HEK293 (cell line): Measurements from ENCODE around the gene P3H4.

Source experiments
- CTCF ChIA-PET: fragments of 350-600 bp; formaldehyde crosslinking; extraction: SDS; loops from one replicate; lab custom pipeline; 2021; ENCODE audit warnings: antibody characterized with exemption; lab: Yijun Ruan, JAX
- POLR2A ChIA-PET: fragments of 300-600 bp; formaldehyde crosslinking; extraction: SDS; loops from one replicate; lab custom pipeline; 2020; ENCODE audit warnings: antibody characterized with exemption, inconsistent platforms; lab: Yijun Ruan, JAX
- H3K27ac ChIP-seq: fragments of 200-500 bp; sonication (Bioruptor generic); 2 replicates; pipeline ENCODE4 v1.5.1; 2014; ENCODE audit warnings: low read depth, low read length, control low read depth, inconsistent platforms; ENCODE audit errors: extremely low read depth
- H3K36me3 ChIP-seq, 2 experiments: fragments of 200-500 bp in 1 of 2; sonication (Bioruptor generic) in 1 of 2; 1 replicate in 1 of 2; 2 replicates in 1 of 2; pipeline ENCODE4 v1.5.1; 2014 to 2017; ENCODE audit warnings: inconsistent platforms in 2 of 2, low read length in 2 of 2; ENCODE audit not compliant: control insufficient read depth in 2 of 2, insufficient read depth in 1 of 2
- H3K4me1 ChIP-seq: fragments of 200-500 bp; sonication (Bioruptor generic); 2 replicates; pipeline ENCODE4 v1.5.1; 2014; ENCODE audit warnings: mild to moderate bottlenecking, low read length, inconsistent platforms; ENCODE audit not compliant: control insufficient read depth, insufficient read depth
- H3K4me3 ChIP-seq: 2 replicates; pipeline ENCODE4 v1.5.1; 2011; ENCODE audit warnings: low read depth, mild to moderate bottlenecking, control low read depth, low read length, moderate library complexity
- H3K9me3 ChIP-seq: fragments of 200-500 bp; sonication (Bioruptor generic); 2 replicates; pipeline ENCODE4 v1.5.1; 2014; ENCODE audit warnings: low read depth, low read length, inconsistent platforms; ENCODE audit not compliant: control insufficient read depth, insufficient read depth
- GLI2 ChIP-seq: fragments of 450-650 bp; formaldehyde crosslinking; IDR thresholded peaks from 2 replicates; pipeline ENCODE4; 2017; ENCODE audit warnings: missing biosample characterization, missing genetic modification characterization, low read depth, borderline replicate concordance
- GLIS2 ChIP-seq: fragments of 450-650 bp; formaldehyde crosslinking; IDR thresholded peaks from 2 replicates; pipeline ENCODE4 v1.5.1; 2016; ENCODE audit warnings: missing biosample characterization, missing genetic modification characterization
- HIC1 ChIP-seq: fragments of 450-650 bp; formaldehyde crosslinking; IDR thresholded peaks from 2 replicates; pipeline ENCODE4 v1.5.1; 2016; ENCODE audit warnings: missing biosample characterization, missing genetic modification characterization
- KLF10 ChIP-seq: fragments of 450-650 bp; IDR thresholded peaks from 2 replicates; pipeline ENCODE4 v1.5.1; 2018; ENCODE audit warnings: missing biosample characterization, mild to moderate bottlenecking, missing genetic modification characterization
- MZF1 ChIP-seq: fragments of 450-650 bp; formaldehyde crosslinking; IDR thresholded peaks from 2 replicates; pipeline ENCODE4 v1.5.1; 2017; ENCODE audit warnings: missing biosample characterization, missing genetic modification characterization, borderline replicate concordance
- SP3 ChIP-seq: fragments of 450-650 bp; formaldehyde crosslinking; IDR thresholded peaks from 2 replicates; pipeline ENCODE4 v1.5.1; 2016; ENCODE audit warnings: missing biosample characterization, missing genetic modification characterization
- ZBTB20 ChIP-seq: fragments of 450-650 bp; formaldehyde crosslinking; IDR thresholded peaks from 2 replicates; pipeline ENCODE4 v1.5.1; 2016; ENCODE audit warnings: missing biosample characterization, missing genetic modification characterization
- ZFHX2 ChIP-seq: fragments of 450-650 bp; formaldehyde crosslinking; conservative IDR thresholded peaks from 2 replicates; pipeline ENCODE4 v1.5.1; 2016; ENCODE audit warnings: missing biosample characterization, missing genetic modification characterization
- ZFP69B ChIP-seq: fragments of 450-650 bp; formaldehyde crosslinking; IDR thresholded peaks from 2 replicates; pipeline ENCODE4 v1.5.1; 2016; ENCODE audit warnings: missing biosample characterization, missing genetic modification characterization
- ZIC2 ChIP-seq: fragments of 450-650 bp; formaldehyde crosslinking; IDR thresholded peaks from 2 replicates; pipeline ENCODE4 v1.5.1; 2016; ENCODE audit warnings: missing biosample characterization, missing genetic modification characterization
- ZNF16 ChIP-seq: fragments of 450-650 bp; formaldehyde crosslinking; IDR thresholded peaks from 2 replicates; pipeline ENCODE4 v1.5.1; 2016; ENCODE audit warnings: low read depth, missing biosample characterization, missing genetic modification characterization
- ZNF341 ChIP-seq: fragments of 450-650 bp; formaldehyde crosslinking; IDR thresholded peaks from 2 replicates; pipeline ENCODE4; 2016; ENCODE audit warnings: low read depth, missing biosample characterization, missing genetic modification characterization
- ZNF449 ChIP-seq: fragments of 450-650 bp; formaldehyde crosslinking; IDR thresholded peaks from 2 replicates; pipeline ENCODE4 v1.5.1; 2017; ENCODE audit warnings: missing biosample characterization, mild to moderate bottlenecking, missing genetic modification characterization, moderate library complexity
- ZNF510 ChIP-seq: fragments of 450-650 bp; formaldehyde crosslinking; IDR thresholded peaks from 2 replicates; pipeline ENCODE4 v1.5.1; 2018; ENCODE audit warnings: mild to moderate bottlenecking, missing genetic modification characterization, missing biosample characterization; ENCODE audit not compliant: insufficient replicate concordance
- ZNF600 ChIP-seq: fragments of 450-650 bp; formaldehyde crosslinking; IDR thresholded peaks from 2 replicates; pipeline ENCODE4 v1.5.1; 2016; ENCODE audit warnings: missing biosample characterization, missing genetic modification characterization
- ZNF692 ChIP-seq: fragments of 450-650 bp; formaldehyde crosslinking; IDR thresholded peaks from 2 replicates; pipeline ENCODE4 v1.5.1; 2016; ENCODE audit warnings: missing biosample characterization, missing genetic modification characterization
- ZNF785 ChIP-seq: fragments of 450-650 bp; formaldehyde crosslinking; IDR thresholded peaks from 2 replicates; pipeline ENCODE4 v1.5.1; 2016; ENCODE audit warnings: missing biosample characterization, missing genetic modification characterization
- ZNF843 ChIP-seq: fragments of 450-650 bp; formaldehyde crosslinking; IDR thresholded peaks from 2 replicates; pipeline ENCODE4 v1.5.1; 2016; ENCODE audit warnings: missing biosample characterization, missing genetic modification characterization
- TF ChIP-seq, protein P1 (sequence below): fragments of 450-650 bp; formaldehyde crosslinking; IDR thresholded peaks from 2 replicates; pipeline ENCODE4 v1.5.1; 2016; ENCODE audit warnings: missing biosample characterization, missing genetic modification characterization, borderline replicate concordance
- TF ChIP-seq, protein P2 (sequence below): fragments of 450-650 bp; formaldehyde crosslinking; IDR thresholded peaks from 2 replicates; pipeline ENCODE4 v1.5.1; 2017; ENCODE audit warnings: missing biosample characterization, missing genetic modification characterization

Gene P3H4

GRCh38 chr17:41812381-41813151 lies 817 bp upstream of the P3H4 start, which contains the start of gene FKBP10 (continued):
- TF ChIP-seq, protein P1, sequence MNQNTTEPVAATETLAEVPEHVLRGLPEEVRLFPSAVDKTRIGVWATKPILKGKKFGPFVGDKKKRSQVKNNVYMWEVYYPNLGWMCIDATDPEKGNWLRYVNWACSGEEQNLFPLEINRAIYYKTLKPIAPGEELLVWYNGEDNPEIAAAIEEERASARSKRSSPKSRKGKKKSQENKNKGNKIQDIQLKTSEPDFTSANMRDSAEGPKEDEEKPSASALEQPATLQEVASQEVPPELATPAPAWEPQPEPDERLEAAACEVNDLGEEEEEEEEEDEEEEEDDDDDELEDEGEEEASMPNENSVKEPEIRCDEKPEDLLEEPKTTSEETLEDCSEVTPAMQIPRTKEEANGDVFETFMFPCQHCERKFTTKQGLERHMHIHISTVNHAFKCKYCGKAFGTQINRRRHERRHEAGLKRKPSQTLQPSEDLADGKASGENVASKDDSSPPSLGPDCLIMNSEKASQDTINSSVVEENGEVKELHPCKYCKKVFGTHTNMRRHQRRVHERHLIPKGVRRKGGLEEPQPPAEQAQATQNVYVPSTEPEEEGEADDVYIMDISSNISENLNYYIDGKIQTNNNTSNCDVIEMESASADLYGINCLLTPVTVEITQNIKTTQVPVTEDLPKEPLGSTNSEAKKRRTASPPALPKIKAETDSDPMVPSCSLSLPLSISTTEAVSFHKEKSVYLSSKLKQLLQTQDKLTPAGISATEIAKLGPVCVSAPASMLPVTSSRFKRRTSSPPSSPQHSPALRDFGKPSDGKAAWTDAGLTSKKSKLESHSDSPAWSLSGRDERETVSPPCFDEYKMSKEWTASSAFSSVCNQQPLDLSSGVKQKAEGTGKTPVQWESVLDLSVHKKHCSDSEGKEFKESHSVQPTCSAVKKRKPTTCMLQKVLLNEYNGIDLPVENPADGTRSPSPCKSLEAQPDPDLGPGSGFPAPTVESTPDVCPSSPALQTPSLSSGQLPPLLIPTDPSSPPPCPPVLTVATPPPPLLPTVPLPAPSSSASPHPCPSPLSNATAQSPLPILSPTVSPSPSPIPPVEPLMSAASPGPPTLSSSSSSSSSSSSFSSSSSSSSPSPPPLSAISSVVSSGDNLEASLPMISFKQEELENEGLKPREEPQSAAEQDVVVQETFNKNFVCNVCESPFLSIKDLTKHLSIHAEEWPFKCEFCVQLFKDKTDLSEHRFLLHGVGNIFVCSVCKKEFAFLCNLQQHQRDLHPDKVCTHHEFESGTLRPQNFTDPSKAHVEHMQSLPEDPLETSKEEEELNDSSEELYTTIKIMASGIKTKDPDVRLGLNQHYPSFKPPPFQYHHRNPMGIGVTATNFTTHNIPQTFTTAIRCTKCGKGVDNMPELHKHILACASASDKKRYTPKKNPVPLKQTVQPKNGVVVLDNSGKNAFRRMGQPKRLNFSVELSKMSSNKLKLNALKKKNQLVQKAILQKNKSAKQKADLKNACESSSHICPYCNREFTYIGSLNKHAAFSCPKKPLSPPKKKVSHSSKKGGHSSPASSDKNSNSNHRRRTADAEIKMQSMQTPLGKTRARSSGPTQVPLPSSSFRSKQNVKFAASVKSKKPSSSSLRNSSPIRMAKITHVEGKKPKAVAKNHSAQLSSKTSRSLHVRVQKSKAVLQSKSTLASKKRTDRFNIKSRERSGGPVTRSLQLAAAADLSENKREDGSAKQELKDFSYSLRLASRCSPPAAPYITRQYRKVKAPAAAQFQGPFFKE (tag by site-specific recombination): no peak
- TF ChIP-seq GLI2 (tag by site-specific recombination) (no peak), ZFP69B (tag by site-specific recombination) (no peak; the same call in 1 of the 2 replicates), KLF10 (tag by site-specific recombination) (peak; percentile 26; the same call in 1 of the 2 replicates), ZNF843 (tag by site-specific recombination) (no peak), ZNF692 (tag by site-specific recombination) (0 out of 2 replicates have a peak, but pooled peaks have one; percentile 13), ZNF785 (no peak), ZNF600 (tag by site-specific recombination) (peak; percentile 70; the same call in 1 of the 2 replicates), ZNF510 (tag by site-specific recombination) (no peak)

- Histone ChIP-seq H3K27ac (peak overlapping the region; percentile 89), H3K9me3 (no peaks in the 10 kb centered on the region)
- POLR2A ChIA-PET: interaction anchor here (0.8 to 4.2 kb wide), 21 partner anchors 9 to 1187 kb away, joined by 3 to 37 read pairs (median 10); partner anchors contain the start of genes ACLY, CNP, EIF1 and HAP1
- CTCF ChIA-PET: interaction anchor here (0.7 to 4.6 kb wide), 22 partner anchors 9 to 568 kb away, joined by 3 to 45 read pairs (median 4); partner anchors contain the start of gene ACLY
- TF ChIP-seq ZIC2 (tag by site-specific recombination) (no peak), MZF1 (tag by site-specific recombination) (no peak), ZFHX2 (peak; percentile 4; the same call in 1 of the 2 replicates), ZFP69B (tag by site-specific recombination) (no peak), ZNF16 (tag by site-specific recombination) (no peak), ZNF449 (tag by site-specific recombination) (no peak), HIC1 (tag by site-specific recombination) (no peak), ZBTB20 (tag by site-specific recombination) (peak; percentile 24; the same call in 1 of the 2 replicates), SP3 (tag by site-specific recombination) (peak; percentile 44), GLIS2 (tag by site-specific recombination) (peak; percentile 41; the same call in 1 of the 2 replicates), ZNF341 (tag by site-specific recombination) (peak; percentile 82)
- TF ChIP-seq, protein P2, sequence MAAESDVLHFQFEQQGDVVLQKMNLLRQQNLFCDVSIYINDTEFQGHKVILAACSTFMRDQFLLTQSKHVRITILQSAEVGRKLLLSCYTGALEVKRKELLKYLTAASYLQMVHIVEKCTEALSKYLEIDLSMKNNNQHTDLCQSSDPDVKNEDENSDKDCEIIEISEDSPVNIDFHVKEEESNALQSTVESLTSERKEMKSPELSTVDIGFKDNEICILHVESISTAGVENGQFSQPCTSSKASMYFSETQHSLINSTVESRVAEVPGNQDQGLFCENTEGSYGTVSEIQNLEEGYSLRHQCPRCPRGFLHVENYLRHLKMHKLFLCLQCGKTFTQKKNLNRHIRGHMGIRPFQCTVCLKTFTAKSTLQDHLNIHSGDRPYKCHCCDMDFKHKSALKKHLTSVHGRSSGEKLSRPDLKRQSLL: 0 out of 2 replicates have a peak, but pooled peaks have one; percentile 49
- TF ChIP-seq, all 188 proteins: peak for 6
- Histone ChIP-seq H3K4me1 (0 out of 2 replicates have a peak, but pooled peaks cover 8% of the 10 kb centered on the region), H3K4me3 (peak overlapping the region; percentile 73), H3K36me3 (peaks cover 13 to 41% of the 10 kb centered on the region in 2 experiments; a peak in 2 of 3 replicates)
These were observed 845 bp downstream of the P3H4 start for GRCh38 chr17:41810659-41811548.
